ENCODE results near the gene ERP44. TPM values are rescaled to one million over a fixed set of nuclear protein-coding genes. Genes with fewer than 3 reads are reported as not detected.

The ERP44 gene
- total RNA-seq, 2 donors from 2014 or later: 11.2 to 11.5 TPM

DNA sequence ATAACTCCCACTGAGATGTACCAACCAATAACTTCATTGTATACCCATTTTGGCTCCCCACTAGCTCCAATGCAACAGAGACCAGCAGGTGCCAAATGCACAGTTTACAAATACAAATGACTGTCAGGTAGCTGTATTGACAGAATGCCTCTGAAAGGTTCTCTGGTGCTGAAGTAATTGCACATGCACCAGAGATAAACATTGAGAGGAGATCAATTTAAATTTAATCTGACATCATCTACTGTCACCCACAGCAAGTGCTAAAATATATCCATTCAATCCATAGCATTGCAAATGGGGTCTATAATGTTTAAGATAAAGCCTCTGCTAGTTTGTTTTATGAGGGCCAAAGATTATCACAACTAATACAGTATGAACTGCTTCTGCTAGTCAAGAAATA, 112.2 kb downstream of the ERP44 start:
- ATAC-seq (no peak), DNase-seq (no peak)
- no peak overlapping the region for H3K4me3 ChIP-seq
- no peaks in the 10 kb centered on the region for H3K4me1 ChIP-seq
- no peaks in the 10 kb centered on the region for H3K36me3 ChIP-seq (replicated peaks in 1 of 2; ENCODE audit: insufficient read depth in 1 of 2, low read depth in 2 of 2)
- intact Hi-C loops (cut with DNase I): no loop called here
- no peaks in the 10 kb centered on the region for H3K27me3 ChIP-seq
- H3K27ac ChIP-seq: no peak overlapping the region
- H3K9me3 ChIP-seq: peaks cover 0 to 16% (median 0%) of the 10 kb centered on the region in 3 donors
- TF ChIP-seq, protein P1, sequence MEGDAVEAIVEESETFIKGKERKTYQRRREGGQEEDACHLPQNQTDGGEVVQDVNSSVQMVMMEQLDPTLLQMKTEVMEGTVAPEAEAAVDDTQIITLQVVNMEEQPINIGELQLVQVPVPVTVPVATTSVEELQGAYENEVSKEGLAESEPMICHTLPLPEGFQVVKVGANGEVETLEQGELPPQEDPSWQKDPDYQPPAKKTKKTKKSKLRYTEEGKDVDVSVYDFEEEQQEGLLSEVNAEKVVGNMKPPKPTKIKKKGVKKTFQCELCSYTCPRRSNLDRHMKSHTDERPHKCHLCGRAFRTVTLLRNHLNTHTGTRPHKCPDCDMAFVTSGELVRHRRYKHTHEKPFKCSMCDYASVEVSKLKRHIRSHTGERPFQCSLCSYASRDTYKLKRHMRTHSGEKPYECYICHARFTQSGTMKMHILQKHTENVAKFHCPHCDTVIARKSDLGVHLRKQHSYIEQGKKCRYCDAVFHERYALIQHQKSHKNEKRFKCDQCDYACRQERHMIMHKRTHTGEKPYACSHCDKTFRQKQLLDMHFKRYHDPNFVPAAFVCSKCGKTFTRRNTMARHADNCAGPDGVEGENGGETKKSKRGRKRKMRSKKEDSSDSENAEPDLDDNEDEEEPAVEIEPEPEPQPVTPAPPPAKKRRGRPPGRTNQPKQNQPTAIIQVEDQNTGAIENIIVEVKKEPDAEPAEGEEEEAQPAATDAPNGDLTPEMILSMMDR (IDR thresholded peaks at IDR 0.05): no peak
- TF ChIP-seq POLR2A (IDR thresholded peaks at IDR 0.05): no peak

DNA sequence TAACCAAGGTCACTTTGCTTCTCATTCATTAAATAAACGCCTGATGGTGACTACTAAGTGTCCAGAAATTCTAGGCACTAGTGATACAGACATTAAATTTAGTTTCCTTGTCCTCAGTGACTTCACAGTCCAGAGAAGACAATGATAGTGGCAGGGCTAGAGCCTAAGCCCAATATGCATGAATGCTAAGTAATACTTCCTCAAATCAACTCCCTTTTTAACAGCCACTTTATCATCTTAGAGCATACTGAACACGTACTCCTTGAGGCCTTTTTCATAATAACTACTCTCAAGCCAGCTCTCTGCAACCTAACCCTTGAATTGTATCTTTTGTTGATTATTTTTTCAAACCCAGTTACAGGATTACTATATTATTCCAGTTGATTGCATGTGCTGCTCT, 118.2 kb downstream of the ERP44 start:
- Histone ChIP-seq H3K27ac (no peak overlapping the region), H3K36me3 (replicated peaks in 1 of 2; ENCODE audit: insufficient read depth in 1 of 2, low read depth in 2 of 2) (peaks cover 0 to 2% of the 10 kb centered on the region in 2 donors), H3K4me1 (no peaks in the 10 kb centered on the region), H3K27me3 (no peaks in the 10 kb centered on the region), H3K9me3 (no peaks in the 10 kb centered on the region), H3K4me3 (no peak overlapping the region)
- DNase-seq: no peak
- no peak for TF ChIP-seq POLR2A (IDR thresholded peaks at IDR 0.05)
- TF ChIP-seq, protein P1 (IDR thresholded peaks at IDR 0.05): no peak
- 62 to 73% methylated on average over 2 of the region's 2 CpGs for WGBS, 2 donors
- ATAC-seq: no peak
- intact Hi-C loops (cut with DNase I): no loop called here

DNA sequence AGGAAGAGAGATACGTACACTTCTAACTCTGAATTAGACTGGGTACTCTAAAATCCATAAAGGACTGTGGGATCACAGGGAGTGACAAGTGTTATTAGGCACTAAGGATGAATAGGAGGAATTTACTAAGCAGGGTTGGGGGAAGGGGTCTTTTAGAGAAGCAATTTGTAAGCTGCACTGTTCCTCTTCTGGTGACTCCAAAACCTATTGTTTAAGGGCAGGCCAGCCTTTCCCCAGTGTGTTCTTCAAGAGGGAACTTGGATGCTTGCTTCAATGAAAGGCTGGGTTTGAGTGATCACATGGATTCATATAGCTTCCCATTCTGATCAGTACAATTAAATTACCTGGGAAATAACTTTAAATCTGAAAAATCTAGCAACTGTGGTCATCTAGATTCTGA, 120.6 kb downstream of the ERP44 start:
- peaks cover 0 to 2% of the 10 kb centered on the region in 2 donors for H3K36me3 ChIP-seq (replicated peaks in 1 of 2; ENCODE audit: insufficient read depth in 1 of 2, low read depth in 2 of 2)
- TF ChIP-seq POLR2A (IDR thresholded peaks at IDR 0.05): no peak
- TF ChIP-seq, protein P1 (IDR thresholded peaks at IDR 0.05): no peak
- ATAC-seq (no peak), DNase-seq (no peak)
- intact Hi-C loops (cut with DNase I): no loop called here
- 93 to 95% methylated on average over 1 of the region's 1 CpG for WGBS, 2 donors
- H3K4me3 ChIP-seq: no peak overlapping the region
- H3K4me1 ChIP-seq: no peaks in the 10 kb centered on the region
- H3K9me3 ChIP-seq: no peaks in the 10 kb centered on the region
- no peaks in the 10 kb centered on the region for H3K27me3 ChIP-seq
- no peak overlapping the region for H3K27ac ChIP-seq

DNA sequence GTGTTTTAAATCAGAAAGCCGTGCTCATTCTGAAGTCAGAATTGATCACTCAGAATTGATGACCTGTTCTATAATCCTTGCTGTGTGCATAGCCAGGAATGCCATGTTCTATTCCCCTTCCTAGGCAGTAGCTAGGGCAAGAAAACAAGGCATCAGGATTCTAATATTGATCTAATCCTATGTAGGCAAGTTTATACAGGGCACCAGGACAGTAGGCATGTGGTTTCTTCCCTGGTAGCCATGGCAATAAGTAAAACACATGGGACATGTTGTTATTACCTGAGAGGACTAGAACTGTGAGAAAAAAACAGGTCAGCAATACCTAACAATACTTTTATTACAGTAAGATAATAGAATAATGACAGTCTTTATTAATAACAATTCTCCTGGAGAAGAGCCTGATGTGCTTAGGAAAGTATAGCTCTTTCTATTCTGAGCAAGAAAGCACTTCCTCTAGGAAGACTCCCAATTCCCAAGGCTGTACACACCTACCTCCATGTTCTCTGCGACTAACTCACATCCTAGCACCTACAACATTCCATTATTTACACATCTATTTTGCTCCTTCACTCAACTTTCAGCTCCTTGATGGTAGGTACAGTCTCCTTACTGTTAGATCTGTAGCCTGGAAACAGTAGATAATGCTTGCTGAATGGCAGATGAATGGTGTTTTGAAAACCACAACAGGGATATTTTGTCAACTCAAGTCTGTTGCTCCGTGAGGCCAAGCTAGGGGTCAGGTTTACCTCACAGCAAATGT, 121.6 kb downstream of the ERP44 start:
- Histone ChIP-seq H3K9me3 (no peaks in the 10 kb centered on the region), H3K27me3 (no peaks in the 10 kb centered on the region), H3K4me3 (no peak overlapping the region), H3K36me3 (replicated peaks in 1 of 2; ENCODE audit: insufficient read depth in 1 of 2, low read depth in 2 of 2) (peaks cover 0 to 2% of the 10 kb centered on the region in 2 donors), H3K4me1 (no peaks in the 10 kb centered on the region), H3K27ac (no peak overlapping the region)
- no peak for DNase-seq
- 75 to 90% methylated on average over 3 of the region's 3 CpGs for WGBS, 2 donors
- intact Hi-C loops (cut with DNase I): no loop called here
- TF ChIP-seq, protein P1 (IDR thresholded peaks at IDR 0.05): no peak
- no peak for TF ChIP-seq POLR2A (IDR thresholded peaks at IDR 0.05)
- ATAC-seq: peak; percentile 50

DNA sequence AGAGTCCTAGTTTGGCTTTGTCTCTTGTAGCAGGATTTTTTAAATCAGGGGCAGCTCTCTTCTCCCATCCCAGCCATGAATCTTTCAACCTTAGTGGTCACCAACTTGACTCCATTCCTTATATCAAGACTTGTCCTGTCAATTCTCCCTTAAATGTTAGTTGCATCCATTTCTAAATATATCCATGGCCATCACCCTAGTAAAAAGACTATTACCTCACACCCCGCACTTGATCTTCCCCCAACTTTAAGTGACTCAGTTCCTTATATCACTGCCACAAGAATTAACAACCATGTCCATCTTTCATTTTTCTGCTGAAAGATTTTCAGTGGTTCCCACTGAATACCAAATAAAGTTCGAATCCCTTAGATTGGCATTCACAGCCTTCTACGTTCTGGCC, 125.3 kb downstream of the ERP44 start:
- TF ChIP-seq, protein P1 (IDR thresholded peaks at IDR 0.05): no peak
- TF ChIP-seq POLR2A (IDR thresholded peaks at IDR 0.05): no peak
- peaks cover 0 to 2% of the 10 kb centered on the region in 2 donors for H3K36me3 ChIP-seq (replicated peaks in 1 of 2; ENCODE audit: insufficient read depth in 1 of 2, low read depth in 2 of 2)
- WGBS, 2 donors: 95 to 97% methylated on average over 3 of the region's 3 CpGs
- DNase-seq: no peak
- no peak overlapping the region for H3K4me3 ChIP-seq
- intact Hi-C loops (cut with DNase I): no loop called here
- H3K27ac ChIP-seq: no peak overlapping the region
- ATAC-seq: no peak
- H3K4me1 ChIP-seq: no peaks in the 10 kb centered on the region
- H3K27me3 ChIP-seq: no peaks in the 10 kb centered on the region
- H3K9me3 ChIP-seq: no peaks in the 10 kb centered on the region
